Embryonic facial prominence (tissue), 1 donor: ENCODE results near the gene ST6GALNAC3.
"Not testable (repeated sequence)": the region's sequence is repeated elsewhere in the genome, so short reads cannot be mapped to it uniquely, and the experiment has no call there.

ENCODE experiments used
- DNase-seq: peaks from one replicate; pipeline ENCODE4 v3.0.0-alpha.2; 2016; ENCODE audit errors: extremely low spot score

ST6GALNAC3 gene

GRCh38 chr1:76340056-76340455, 265.5 kb downstream of the ST6GALNAC3 start:
- no peak for DNase-seq

- DNase-seq = not testable (repeated sequence)
These were observed 267.3 kb downstream of the ST6GALNAC3 start for GRCh38 chr1:76341816-76342215.

GRCh38 chr1:76343356-76343755, 268.8 kb downstream of the ST6GALNAC3 start:
- no peak for DNase-seq

- DNase-seq = no peak
These were observed 277.1 kb downstream of the ST6GALNAC3 start for GRCh38 chr1:76351655-76352054.

- no peak for DNase-seq
These were observed 278.3 kb downstream of the ST6GALNAC3 start for GRCh38 chr1:76352741-76353435.

- no peak for DNase-seq
These were observed 279.7 kb downstream of the ST6GALNAC3 start for GRCh38 chr1:76354236-76354635.

- no peak for DNase-seq
These were observed 292.2 kb downstream of the ST6GALNAC3 start for GRCh38 chr1:76366726-76367125.

- DNase-seq = no peak
These were observed 297.4 kb downstream of the ST6GALNAC3 start for GRCh38 chr1:76371941-76372340.

GRCh38 chr1:76374086-76374485, 299.5 kb downstream of the ST6GALNAC3 start:
- no peak for DNase-seq

- DNase-seq = no peak
These were observed 302.7 kb downstream of the ST6GALNAC3 start for GRCh38 chr1:76377247-76377646.

GRCh38 chr1:76379506-76379905, 305.0 kb downstream of the ST6GALNAC3 start:
- no peak for DNase-seq

GRCh38 chr1:76381450-76382097, 307.0 kb downstream of the ST6GALNAC3 start:
- no peak for DNase-seq

GRCh38 chr1:76388261-76388660, 313.7 kb downstream of the ST6GALNAC3 start:
- no peak for DNase-seq

- DNase-seq = no peak
These were observed 315.9 kb downstream of the ST6GALNAC3 start for GRCh38 chr1:76390456-76390855.

GRCh38 chr1:76395059-76395458, 320.5 kb downstream of the ST6GALNAC3 start:
- DNase-seq = no peak

GRCh38 chr1:76402128-76402527, 327.6 kb downstream of the ST6GALNAC3 start:
- DNase-seq = no peak

- DNase-seq = no peak
These were observed 333.8 kb downstream of the ST6GALNAC3 start for GRCh38 chr1:76408303-76408702.

- DNase-seq = no peak
These were observed 336.0 kb downstream of the ST6GALNAC3 start for GRCh38 chr1:76410499-76410898.

- no peak for DNase-seq
These were observed 344.0 kb downstream of the ST6GALNAC3 start for GRCh38 chr1:76418531-76418930.

- no peak for DNase-seq
These were observed 345.1 kb downstream of the ST6GALNAC3 start for GRCh38 chr1:76419603-76420002.

- DNase-seq = peak; percentile 19
These were observed 350.9 kb downstream of the ST6GALNAC3 start for GRCh38 chr1:76425201-76426145.

- no peak for DNase-seq
These were observed 352.1 kb downstream of the ST6GALNAC3 start for GRCh38 chr1:76426606-76427005.
